ENCODE results near the gene WNT16. TPM values are rescaled to one million over a fixed set of nuclear protein-coding genes. Genes with fewer than 3 reads are reported as not detected.
"Not testable (repeated sequence)": the region's sequence is repeated elsewhere in the genome, so short reads cannot be mapped to it uniquely, and the experiment has no call there.

WNT16 gene
- total RNA-seq, 1 donor from 2014 or later: not detected

DNA sequence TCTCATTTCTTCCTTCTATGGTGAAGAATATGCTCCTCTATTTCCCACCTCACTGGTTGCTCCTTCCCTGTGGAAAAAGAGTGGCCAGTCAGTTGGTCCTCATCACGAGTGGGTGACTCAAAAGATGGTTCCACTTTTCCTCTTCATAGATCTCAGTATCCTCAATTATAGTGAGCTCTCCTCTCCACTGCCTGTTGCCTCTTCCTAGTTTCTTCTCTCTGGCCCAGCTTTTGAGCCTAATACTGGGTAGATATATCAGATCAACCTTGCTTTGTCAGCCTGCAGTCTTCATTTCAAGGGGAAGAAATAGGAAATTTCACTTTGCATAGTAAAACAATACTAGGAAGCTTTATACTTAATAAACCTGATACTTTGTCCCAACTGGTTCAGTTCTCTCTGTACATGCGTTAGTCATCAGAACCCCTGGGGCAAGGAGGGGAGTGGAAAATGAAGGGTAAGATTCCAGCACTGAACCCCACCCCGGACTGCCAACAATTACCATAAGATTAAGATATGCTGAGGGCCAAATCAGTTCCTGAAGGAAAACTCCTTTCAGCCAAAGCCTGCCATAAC lies 15.5 kb upstream of the WNT16 start:
- Histone ChIP-seq H3K36me3 (no peaks in the 10 kb centered on the region), H3K27me3 (no peaks in the 10 kb centered on the region), H3K27ac (no peak overlapping the region), H3K9me3 (no peaks in the 10 kb centered on the region), H3K4me1 (no peaks in the 10 kb centered on the region), H3K4me3 (no peak overlapping the region)
- DNase-seq: no peak
- intact Hi-C loops (cut with DNase I): no loop called here
- ATAC-seq: no peak
- TF ChIP-seq, protein P1, sequence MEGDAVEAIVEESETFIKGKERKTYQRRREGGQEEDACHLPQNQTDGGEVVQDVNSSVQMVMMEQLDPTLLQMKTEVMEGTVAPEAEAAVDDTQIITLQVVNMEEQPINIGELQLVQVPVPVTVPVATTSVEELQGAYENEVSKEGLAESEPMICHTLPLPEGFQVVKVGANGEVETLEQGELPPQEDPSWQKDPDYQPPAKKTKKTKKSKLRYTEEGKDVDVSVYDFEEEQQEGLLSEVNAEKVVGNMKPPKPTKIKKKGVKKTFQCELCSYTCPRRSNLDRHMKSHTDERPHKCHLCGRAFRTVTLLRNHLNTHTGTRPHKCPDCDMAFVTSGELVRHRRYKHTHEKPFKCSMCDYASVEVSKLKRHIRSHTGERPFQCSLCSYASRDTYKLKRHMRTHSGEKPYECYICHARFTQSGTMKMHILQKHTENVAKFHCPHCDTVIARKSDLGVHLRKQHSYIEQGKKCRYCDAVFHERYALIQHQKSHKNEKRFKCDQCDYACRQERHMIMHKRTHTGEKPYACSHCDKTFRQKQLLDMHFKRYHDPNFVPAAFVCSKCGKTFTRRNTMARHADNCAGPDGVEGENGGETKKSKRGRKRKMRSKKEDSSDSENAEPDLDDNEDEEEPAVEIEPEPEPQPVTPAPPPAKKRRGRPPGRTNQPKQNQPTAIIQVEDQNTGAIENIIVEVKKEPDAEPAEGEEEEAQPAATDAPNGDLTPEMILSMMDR (IDR thresholded peaks at IDR 0.05): no peak

DNA sequence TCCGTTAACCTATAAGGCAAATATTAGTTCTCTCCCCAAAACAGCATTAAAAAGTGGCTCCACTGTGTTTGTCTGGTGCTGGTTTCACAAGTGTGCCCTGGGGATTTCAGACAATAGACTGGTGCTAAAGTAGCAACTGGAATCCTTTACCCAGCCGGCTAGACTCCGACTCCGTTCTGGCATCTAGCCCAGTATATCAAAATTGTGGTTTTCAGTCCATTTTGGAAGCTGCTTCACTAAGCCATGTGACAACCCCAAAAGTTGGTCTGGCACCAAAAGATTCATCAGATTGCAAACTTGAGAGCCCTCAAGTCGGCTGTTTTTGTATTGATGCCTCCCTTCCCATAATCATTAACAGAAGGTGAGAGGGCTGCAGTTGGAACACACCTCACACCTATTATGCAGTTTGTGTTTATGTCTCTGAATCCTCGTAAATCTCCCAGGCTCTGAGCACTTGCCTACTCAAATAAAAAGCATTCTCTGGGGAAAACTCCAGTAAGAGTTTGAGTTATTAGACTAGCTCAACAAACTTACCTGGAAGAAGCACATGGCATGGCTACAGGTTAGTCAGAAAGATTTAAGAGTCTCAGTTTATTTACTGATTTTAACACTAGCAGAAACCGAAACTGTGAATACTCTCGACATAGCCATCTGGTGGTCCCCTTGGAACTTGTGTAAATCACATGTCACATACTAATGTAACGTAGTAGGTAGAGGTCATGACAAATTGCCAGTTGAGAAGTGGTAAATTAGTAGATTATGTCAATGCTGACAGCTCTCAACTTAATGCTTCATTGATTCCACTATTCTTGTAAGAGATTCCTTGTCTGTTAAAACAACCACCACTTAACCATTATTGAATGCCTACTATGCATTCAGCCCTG lies 14.8 kb upstream of the WNT16 start:
- Histone ChIP-seq H3K9me3 (no peaks in the 10 kb centered on the region), H3K36me3 (no peaks in the 10 kb centered on the region), H3K27ac (no peak overlapping the region), H3K4me1 (no peaks in the 10 kb centered on the region), H3K27me3 (no peaks in the 10 kb centered on the region), H3K4me3 (no peak overlapping the region)
- intact Hi-C loops (cut with DNase I): no loop called here
- no peak for DNase-seq
- no peak for ATAC-seq
- TF ChIP-seq, protein P1 (IDR thresholded peaks at IDR 0.05): no peak

DNA sequence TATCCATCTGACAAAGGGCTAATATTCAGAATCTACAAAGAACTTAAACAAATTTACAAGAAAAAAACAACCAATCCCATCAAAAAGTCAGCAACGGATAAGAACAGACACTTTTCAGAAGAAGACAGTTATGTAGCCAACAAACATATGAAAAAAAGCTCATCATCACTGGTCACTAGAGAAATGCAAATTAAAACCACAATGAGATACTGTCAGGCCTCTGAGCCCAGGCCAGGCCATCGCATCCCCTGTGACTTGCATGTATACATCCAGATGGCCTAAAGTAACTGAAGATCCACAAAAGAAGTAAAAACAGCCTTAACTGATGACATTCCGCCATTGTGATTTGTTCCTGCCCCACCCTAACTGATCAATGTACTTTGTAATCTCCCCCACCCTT lies 13.6 kb upstream of the WNT16 start:
- DNase-seq; H3K4me1 ChIP-seq; ATAC-seq; H3K27ac ChIP-seq; H3K4me3 ChIP-seq; H3K36me3 ChIP-seq; H3K9me3 ChIP-seq; H3K27me3 ChIP-seq; intact Hi-C loops (cut with DNase I): not testable (repeated sequence)

DNA sequence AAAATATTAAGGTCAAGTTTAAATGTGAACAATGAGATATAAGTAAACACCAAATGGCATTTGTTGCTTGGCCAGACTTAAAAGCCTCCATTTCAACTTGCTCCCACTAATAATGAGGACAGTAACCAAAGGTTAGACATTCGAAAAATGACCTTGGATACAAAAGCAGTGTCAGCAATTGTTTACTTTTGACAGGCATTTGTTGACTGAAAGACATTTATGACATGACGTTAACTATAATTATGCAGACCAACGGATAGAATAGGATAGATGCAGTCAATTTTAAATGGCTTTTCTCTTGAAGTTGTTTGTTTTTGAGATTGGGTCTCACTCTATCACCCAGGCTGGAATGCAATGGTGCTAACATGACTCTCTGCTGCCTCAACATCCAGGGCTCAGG lies 6.3 kb upstream of the WNT16 start:
- Histone ChIP-seq H3K4me3 (no peak overlapping the region), H3K27ac (no peak overlapping the region), H3K9me3 (no peaks in the 10 kb centered on the region), H3K36me3 (no peaks in the 10 kb centered on the region), H3K27me3 (peaks cover 13% of the 10 kb centered on the region), H3K4me1 (no peaks in the 10 kb centered on the region)
- intact Hi-C loops (cut with DNase I): no loop called here
- no peak for ATAC-seq
- no peak for DNase-seq
- TF ChIP-seq, protein P1 (IDR thresholded peaks at IDR 0.05): no peak

DNA sequence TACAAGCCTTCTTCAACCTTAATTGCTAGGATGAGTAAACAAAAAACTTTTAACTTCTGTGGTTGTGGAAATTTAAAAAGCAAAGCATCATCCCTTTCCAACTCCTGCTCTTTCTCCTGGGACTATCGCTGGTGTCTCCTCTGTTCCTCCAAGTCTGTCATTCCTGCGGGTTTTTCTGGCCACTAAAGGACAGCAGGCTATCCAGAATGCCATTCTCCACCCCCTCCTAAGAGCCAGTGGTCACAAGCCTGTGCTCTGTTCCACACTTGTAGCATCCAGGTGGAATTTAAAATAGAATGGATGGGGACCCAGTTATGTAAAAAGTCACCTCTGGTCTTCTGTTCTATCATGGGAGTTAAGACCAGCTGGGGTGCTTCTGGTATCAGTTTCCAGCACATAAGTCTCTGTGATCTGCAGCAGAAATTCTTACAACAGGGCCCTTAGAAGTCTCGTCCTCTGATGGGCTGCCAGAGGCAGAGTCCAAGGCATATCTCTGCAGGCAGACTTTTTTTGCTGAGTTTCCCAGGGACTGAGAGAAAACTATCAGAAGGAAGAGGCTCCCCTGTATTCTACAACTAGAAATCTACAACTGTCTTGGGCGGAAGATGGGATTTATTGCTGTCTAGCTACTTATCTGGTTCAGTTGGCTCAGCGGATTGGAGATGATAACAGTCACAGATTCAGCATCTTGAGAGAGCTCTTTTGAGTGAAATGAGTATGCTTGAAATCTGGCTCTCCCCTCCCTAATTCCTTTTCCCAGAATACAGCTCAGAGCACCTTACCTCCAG lies 5.1 kb upstream of the WNT16 start:
- DNase-seq: no peak
- no peak for ATAC-seq
- H3K36me3 ChIP-seq: no peaks in the 10 kb centered on the region
- peaks cover 23% of the 10 kb centered on the region for H3K27me3 ChIP-seq
- TF ChIP-seq, protein P1 (IDR thresholded peaks at IDR 0.05): no peak
- intact Hi-C loops (cut with DNase I): no loop called here
- no peaks in the 10 kb centered on the region for H3K4me1 ChIP-seq
- H3K9me3 ChIP-seq: no peaks in the 10 kb centered on the region
- H3K27ac ChIP-seq: no peak overlapping the region
- H3K4me3 ChIP-seq: no peak overlapping the region

DNA sequence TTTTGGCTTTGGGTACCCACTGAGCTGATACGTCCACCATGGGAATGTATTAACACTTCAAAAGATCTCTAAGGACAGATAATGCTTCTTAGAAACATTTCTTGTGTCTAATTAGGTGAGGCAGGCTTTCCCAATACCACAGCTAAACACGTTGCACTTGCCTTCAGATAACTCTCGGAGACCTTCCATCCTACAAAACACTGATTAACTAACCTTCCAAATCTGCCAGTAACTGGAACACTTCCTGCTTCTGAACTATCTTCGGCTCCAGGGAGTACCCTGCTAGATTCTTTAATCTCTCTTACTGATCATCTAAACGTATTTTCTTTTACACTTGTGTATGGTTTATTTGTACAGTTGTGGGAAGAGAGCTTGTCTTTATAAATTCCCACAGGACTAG lies 1.1 kb upstream of the WNT16 start:
- no peaks in the 10 kb centered on the region for H3K9me3 ChIP-seq
- no peaks in the 10 kb centered on the region for H3K36me3 ChIP-seq
- intact Hi-C loops (cut with DNase I): no loop called here
- no peak overlapping the region for H3K4me3 ChIP-seq
- ATAC-seq (no peak), DNase-seq (no peak)
- peaks cover 63% of the 10 kb centered on the region for H3K27me3 ChIP-seq
- peaks cover 13% of the 10 kb centered on the region for H3K4me1 ChIP-seq
- H3K27ac ChIP-seq: no peak overlapping the region
- TF ChIP-seq, protein P1 (IDR thresholded peaks at IDR 0.05): no peak
